GM21423 (cell line): ENCODE results near the gene AMD1.
"Not testable (repeated sequence)": the region's sequence is repeated elsewhere in the genome, so short reads cannot be mapped to it uniquely, and the experiment has no call there.

ENCODE experiments used
- ATAC-seq: cut with Tn5 transposase; IDR thresholded peaks from one replicate; pipeline ENCODE4 v1.9.1; 2021; ENCODE audit warnings: mild to moderate bottlenecking, moderate library complexity; ENCODE audit not compliant: unreplicated experiment

AMD1 gene

DNA sequence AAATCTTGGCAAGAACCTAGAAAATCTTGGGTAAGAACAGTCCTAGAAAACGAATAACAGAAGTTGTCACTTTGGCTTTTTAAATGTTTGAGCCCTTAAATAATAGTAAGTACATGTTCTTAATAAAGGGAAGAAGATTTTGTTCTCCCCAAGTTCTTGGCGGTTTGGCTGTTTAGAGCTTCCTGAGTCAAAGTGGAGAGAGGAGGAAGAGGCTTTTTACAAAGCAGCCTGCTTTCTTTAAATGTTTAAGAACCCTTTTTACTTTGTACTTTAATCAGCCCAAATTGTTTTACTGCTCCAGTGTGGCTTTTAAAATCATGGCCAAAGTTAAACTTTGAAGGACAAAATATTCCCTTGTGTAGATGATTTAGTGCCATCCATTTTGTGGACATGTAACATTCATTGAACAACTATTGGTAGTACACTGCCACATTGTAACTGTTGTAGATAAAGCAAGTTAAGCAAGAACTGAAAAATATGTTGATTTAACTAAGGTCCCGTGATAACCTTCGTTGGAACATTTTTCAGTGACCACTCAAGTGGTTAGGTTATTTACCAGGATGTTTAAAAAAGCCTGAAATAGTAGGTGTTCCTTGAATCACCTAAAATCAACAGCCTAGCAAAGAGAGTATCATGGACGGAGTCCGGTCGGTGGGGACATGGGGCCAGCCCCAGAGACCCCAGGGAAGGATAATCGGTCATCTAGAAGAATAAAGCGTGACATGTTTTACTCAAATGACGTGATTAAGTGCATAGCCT is 2.4 kb downstream of the AMD1 start:
- ATAC-seq: no peak

GRCh38 chr6:110877569-110877968 is 3.0 kb downstream of the AMD1 start:
- no peak for ATAC-seq

DNA sequence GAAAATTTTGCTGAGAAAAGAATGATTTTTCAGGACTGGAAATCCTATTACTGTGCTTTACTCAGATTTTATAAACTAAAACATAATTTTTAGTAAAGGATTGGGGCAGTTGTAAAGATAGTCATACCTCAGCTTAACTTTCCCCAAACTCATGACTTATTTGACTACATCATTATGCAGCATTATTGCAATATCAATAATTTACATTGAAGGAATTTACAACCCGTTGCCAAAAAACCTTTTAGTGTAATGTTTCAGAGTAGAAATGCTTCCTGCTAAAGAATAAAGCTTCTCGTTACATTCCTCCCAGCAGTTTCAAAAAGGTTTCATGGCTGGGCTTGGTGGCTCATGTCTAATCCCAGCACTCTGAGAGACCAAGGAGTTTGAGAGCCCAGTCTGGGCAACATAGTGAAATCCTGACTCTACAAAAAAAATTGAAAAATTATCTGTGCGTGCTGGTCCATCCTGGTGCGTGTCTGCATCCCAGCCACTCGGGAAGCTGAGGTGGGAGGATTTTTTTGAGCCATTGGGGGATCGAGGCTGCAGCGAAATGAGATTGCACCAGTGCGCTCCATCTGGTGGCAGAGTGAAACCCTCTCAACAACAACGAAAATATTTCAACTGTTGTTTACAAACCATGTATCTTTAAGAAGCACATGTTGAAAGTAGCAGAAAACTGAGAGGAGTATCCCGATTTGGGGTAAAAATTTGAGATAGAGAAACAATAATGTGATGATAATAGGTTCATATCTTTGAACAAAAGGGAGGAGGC is 4.4 kb downstream of the AMD1 start:
- ATAC-seq: no peak

- no peak for ATAC-seq
Observed at GRCh38 chr6:110880651-110881050, 6.1 kb downstream of the AMD1 start.

DNA sequence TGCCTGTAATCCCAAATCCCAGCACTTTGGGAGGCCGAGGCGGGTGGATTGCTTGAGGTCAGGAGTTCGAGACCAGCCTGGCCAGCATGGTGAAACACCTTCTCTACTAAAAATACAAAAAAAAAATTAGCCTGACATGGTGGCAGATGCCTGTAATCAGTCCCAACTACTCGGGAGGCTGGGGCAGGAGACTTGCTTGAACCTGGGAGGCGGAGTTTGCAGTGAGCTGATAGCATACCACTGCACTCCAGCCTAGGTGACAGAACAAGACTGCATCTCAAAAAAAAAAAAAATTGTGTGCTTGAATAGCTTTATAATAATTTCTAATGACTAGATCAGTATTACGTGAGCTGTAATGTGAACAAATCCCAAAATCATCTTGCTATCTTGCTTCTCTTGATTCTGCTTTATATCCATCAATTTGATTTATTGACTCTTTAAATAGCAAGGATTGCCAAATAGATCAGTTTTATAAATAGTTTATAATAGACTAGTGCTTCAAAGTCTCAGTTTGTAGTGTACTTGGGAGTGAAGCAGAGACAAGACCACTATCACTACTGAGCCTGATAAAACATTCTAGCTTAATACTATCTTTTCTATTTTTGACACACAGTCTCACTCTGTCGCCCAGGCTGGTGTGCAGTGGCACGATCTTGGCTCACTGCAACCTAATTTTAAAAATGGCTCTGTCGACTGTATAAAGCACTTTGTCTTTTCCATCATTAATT is 7.1 kb downstream of the AMD1 start:
- no peak for ATAC-seq

DNA sequence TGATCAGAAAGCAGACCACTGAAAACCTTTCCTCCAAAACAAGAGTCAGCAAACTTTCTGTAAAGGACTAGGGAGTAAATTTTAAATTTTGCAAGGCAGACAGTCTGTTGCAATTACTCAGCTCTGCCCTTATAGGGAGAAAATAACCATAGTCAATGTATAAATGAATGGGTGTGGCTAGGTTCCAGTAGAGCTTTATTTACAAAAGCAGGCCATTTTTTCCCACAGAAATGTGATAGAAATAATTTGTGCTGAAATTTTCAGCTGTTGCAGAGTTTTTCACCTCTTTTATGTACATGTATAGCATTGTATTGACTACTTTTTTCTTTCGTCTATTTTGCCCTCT is 7.7 kb downstream of the AMD1 start:
- no peak for ATAC-seq

- no peak for ATAC-seq
Observed at GRCh38 chr6:110882824-110883554, 8.4 kb downstream of the AMD1 start.

- ATAC-seq: no peak
Observed at GRCh38 chr6:110884321-110884720, 9.7 kb downstream of the AMD1 start.

GRCh38 chr6:110885526-110885925 is 10.9 kb downstream of the AMD1 start:
- ATAC-seq: no peak

DNA sequence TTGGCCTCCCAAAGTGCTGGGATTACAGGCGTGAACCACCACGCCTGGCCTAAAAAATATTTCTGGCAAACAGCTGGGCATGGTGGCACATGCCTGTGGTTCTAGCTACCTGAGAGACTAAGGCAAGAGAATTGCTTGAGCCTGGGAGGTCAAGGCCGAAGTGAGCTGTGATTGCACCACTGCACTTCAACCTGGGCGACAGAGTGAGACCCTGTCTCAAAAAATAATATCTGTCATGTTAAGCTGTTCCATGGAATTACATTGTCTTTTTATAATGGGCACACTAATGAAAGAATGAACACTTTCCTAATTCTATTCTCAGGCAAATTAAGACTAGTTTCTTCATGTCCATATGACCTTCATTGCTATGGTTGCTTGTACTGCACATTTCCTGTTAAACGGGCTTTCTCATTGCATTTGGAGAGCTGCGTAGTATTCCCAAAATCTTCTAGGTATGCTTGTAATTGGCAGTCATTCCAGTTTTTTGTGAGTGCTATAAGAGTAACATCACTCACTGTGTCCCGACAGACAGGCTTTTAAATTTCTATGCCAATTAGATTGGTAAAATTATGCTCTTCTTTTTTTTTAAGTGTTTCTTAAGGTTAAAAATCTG is 12.1 kb downstream of the AMD1 start:
- no peak for ATAC-seq

DNA sequence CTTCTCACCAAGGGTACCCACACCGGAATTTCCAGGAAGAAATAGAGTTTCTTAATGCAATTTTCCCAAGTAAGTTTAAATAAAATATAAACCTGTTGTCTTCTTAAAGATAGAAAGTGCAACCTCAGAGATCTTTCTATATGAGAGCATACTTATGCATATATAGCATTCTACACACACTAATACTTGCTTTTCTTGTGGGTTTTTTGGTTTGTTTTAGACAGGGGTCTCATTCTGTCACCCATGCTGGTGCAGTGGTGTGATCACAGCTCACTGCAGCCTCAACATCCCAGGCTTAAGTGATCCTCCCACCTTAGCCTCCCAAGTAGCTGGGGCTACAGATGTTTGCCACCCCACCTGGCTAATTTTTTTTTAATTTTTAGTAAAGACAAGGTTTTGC is 15.7 kb downstream of the AMD1 start:
- no peak for ATAC-seq

DNA sequence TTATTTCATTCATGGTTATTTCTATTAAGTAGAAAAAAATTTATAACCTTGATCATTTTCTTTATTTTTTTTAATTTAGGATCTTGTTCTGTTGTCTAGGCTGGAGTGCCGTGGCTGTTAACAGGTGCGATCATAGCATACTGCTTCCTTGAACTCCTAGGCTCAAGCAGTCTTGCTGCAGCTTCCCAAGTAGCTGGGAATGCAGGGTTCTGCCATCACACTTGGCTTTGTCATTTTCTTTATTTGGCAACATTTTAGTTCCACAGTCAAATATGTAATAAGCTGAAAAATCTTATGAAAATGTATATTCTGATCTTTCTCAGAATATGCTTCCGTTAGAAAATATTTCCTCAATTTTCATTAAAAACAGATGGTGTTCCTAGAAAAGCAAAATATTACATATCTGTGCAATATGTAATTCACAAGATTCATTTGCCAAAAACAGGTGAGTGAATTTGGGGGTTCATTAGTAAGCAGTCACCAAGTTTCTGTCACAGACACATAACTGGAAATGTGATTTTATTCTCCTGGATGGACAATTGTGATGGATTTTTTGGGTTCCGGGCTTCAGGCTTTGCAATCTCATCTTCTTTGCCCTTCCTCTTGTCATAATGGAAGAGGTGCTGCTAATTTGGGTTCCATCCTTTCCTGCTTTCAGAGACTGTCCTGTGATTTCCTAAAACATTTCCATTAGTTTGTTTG is 21.5 kb downstream of the AMD1 start:
- no peak for ATAC-seq

DNA sequence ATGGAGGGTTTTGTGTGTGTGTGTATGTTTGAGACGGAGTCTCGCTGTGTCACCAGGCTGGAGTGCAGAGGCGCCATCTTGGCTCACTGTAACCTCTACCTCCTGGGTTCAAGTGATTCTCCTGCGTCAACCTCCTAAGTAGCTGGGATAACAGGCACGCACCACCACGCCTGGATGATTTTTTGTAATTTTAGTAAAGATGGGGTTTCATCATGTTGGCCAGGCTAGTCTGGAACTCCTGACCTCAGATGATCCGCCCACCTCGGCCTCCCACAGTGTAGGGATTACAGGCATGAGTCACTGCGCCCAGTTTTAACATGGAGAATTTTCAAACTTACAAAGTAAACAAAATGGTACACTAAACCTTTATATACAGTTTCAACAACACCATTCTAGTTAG is 22.8 kb downstream of the AMD1 start:
- ATAC-seq: no peak

GRCh38 chr6:110898111-110898510 is 23.5 kb downstream of the AMD1 start:
- no peak for ATAC-seq

DNA sequence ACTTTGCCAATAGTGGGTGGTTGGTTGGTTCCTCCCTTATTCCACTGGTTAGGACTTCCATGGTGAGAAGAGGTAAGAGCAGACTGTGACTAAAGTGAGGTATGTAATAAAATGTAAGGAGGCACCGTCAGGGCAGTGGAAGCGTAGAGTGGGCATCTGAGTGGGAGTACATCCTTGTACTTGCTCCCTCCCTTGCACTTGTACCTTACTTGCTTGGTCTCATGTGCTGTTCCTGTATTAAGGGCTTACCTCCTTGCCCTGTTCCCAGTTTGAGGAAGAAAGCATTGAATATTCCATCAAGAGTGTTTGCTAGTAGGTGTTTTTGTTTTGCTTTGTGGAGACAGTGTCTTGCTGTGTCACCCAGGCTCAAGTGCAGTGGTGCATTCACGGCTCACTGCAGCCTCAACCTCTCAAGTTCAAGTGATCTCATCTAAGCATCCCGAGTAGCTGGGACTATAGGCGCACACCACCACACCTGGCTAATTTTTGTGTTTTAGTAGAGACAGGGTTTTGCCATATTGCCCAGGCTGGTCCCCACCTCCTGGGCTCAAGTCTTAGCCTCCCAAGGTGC is 25.5 kb downstream of the AMD1 start:
- ATAC-seq: no peak

DNA sequence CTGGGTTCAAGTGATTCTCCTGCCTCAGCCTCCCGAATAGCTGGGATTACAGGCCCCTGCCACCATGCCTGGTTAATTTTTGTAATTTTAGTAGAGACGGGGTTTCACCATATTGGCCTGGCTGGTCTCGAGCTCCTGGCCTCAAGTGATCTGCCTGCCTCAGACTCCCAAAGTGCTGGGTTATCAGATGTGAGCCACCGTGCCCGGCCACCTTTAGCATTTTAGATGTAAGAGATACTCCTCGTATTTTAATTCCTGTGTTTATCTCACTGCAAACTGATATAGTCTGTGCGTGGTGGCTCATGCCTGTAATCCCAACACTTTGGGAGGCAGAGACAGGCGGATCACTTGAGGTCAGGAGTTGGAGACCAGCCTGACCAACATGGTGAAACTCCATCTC is 27.0 kb downstream of the AMD1 start:
- not testable (repeated sequence) for ATAC-seq

GRCh38 chr6:110902091-110902490 is 27.5 kb downstream of the AMD1 start:
- ATAC-seq: no peak

DNA sequence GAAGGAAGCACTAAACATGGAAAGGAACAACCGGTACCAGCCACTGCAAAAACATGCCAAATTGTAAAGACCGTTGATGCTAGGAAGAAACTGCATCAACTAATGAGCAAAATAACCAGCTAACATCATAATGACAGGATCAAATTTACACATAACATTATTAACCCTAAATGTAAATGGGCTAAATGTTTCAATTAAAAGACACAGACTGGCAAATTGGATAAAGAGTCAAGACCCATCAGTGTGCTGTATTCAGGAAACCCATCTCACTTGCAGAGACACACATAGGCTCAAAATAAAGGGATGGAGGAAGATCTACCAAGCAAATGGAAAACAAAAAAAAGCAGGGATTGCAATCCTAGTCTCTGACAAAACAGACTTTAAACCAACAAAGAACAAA is 31.7 kb downstream of the AMD1 start:
- not testable (repeated sequence) for ATAC-seq

GRCh38 chr6:110930781-110931180 is 56.2 kb downstream of the AMD1 start:
- ATAC-seq: no peak

DNA sequence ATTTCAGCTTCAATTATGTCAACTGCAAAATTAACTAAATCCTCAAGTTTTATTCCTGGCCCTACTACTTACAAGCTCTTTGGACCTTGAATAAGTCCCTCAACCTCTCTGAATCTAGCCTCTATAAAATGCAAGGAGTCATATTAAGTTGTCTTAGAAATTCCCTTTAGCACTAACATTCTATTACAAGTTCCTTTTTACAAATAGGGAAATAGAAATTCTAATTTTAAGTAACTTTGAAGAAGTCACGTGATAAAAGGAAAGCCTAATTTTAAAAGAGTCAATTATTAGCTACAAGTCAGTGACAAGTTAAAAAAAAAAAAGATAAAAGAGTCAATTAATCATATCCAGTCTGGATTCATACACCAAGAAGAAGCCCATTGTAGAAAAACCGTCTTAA is 59.3 kb downstream of the AMD1 start:
- no peak for ATAC-seq
